Hepatocyte (in vitro differentiated cells): ENCODE data around the gene RORC.

Experiments used
- EZH2 ChIP-seq: fragments of 200-600 bp; sonication (generic); IDR thresholded peaks from 2 replicates; pipeline ENCODE4 v1.6.1; 2016; ENCODE audit warnings: antibody characterized with exemption, mild to moderate bottlenecking, borderline replicate concordance
- TF ChIP-seq, protein P1 (sequence below): fragments of 200-600 bp; sonication (generic); IDR thresholded peaks from 2 replicates; pipeline ENCODE4 v1.5.1; 2016; ENCODE audit warnings: antibody characterized with exemption, mild to moderate bottlenecking; ENCODE audit not compliant: poor library complexity

DNA sequence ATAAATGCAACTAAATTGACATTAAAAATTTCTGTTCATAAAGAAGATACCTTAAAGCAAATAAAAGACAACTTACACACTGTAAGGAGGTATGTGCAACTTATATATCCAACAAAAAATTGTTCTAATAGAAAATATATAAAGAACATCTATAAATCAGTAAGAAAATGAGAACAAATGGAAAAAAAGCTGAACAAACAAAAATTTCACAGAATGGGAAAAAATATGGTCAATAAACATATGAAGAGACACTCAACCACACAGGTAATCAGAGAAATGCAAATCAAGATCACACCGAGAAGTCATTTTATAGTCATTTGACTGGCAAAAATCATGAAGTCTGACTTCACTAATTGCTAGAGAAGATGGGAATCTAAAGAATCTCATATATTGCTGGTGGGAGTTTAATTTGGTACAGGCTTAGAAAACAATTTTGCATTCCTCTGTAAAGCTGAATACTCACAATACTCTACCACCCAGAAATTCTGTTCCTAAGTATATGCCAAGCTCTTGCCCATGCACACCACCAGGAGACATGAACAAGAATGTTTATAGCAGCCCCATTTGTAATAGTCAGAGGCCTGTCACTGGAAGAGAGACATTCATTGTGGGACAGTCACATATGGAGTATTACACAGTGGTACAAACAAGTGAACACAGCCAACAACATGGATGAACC, 44.0 kb upstream of the RORC start:
- TF ChIP-seq, protein P1, sequence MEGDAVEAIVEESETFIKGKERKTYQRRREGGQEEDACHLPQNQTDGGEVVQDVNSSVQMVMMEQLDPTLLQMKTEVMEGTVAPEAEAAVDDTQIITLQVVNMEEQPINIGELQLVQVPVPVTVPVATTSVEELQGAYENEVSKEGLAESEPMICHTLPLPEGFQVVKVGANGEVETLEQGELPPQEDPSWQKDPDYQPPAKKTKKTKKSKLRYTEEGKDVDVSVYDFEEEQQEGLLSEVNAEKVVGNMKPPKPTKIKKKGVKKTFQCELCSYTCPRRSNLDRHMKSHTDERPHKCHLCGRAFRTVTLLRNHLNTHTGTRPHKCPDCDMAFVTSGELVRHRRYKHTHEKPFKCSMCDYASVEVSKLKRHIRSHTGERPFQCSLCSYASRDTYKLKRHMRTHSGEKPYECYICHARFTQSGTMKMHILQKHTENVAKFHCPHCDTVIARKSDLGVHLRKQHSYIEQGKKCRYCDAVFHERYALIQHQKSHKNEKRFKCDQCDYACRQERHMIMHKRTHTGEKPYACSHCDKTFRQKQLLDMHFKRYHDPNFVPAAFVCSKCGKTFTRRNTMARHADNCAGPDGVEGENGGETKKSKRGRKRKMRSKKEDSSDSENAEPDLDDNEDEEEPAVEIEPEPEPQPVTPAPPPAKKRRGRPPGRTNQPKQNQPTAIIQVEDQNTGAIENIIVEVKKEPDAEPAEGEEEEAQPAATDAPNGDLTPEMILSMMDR: no peak
- TF ChIP-seq EZH2: no peak
